Mucosa of descending colon (tissue), 3 donors: Measurements from ENCODE around the gene CITED1. TPM values are rescaled to one million over a fixed set of nuclear protein-coding genes. Genes with fewer than 3 reads are reported as not detected.
A peak's percentile ranks its signal among the peaks of the same experiment; 100 is the strongest.

Source experiments
- ATAC-seq: fragments of 200-7000 bp; cut with Tn5 transposase; one replicate; pipeline ENCODE4 v1.9.1; 2020; ENCODE audit warnings: mild to moderate bottlenecking, moderate library complexity
- DNase-seq, 3 donors: peaks; one replicate each; pipeline ENCODE4 v3.0.0-alpha.2; 2020
- H3K36me3 ChIP-seq: fragments of 200-600 bp; one replicate; pipeline ENCODE4 v1.8.0; 2021; ENCODE audit warnings: low read depth, mild to moderate bottlenecking
- H3K4me1 ChIP-seq: fragments of 200-600 bp; one replicate; pipeline ENCODE4 v1.8.0; 2021; ENCODE audit warnings: low read depth, mild to moderate bottlenecking
- H3K4me3 ChIP-seq: fragments of 200-600 bp; one replicate; pipeline ENCODE4 v1.8.0; 2021; ENCODE audit warnings: mild to moderate bottlenecking
- H3K9me3 ChIP-seq: fragments of 200-600 bp; one replicate; pipeline ENCODE4 v1.8.0; 2021; ENCODE audit warnings: mild to moderate bottlenecking
- CTCF ChIP-seq: fragments of 200-600 bp; IDR thresholded peaks from one replicate; pipeline ENCODE4 v1.8.0; 2022; ENCODE audit warnings: antibody characterized with exemption, mild to moderate bottlenecking
- intact Hi-C, 2 donors: fragments of 100-400 bp; cut with DNase I in 1 of 2; cut with micrococcal nuclease in 1 of 2; formaldehyde crosslinking; loops; one replicate each; pipeline versions ENCODE4 v1.11.0 to v1.11.1; 2022; cut with DNase I, micrococcal nuclease
- total RNA-seq, 3 donors: library from RNA; stranded (reverse); fragmentation: NEBNext Ultra II Directional in 2 of 3; extraction: Animal tissue kit (Norgen Biotek cat#: 25700) in 2 of 3; gene quantifications; one replicate each; pipeline versions ENCODE4 v1.2.1 to v1.2.4, GENCODE V29; 2021 to 2023
- donor health status: DM: no; HTN: no; CAD: no; lungs with moderate emphysema.
- donor health status: DM: no; HTN: no; CAD: no.
- donor health status: DM: no; HTN: yes; CAD: no.

The CITED1 gene
- total RNA-seq, 3 donors from 2014 or later = 0.67 to 0.70 TPM; not detected in 1

GRCh38 chrX:72347366-72347765 lies 41.7 kb upstream of the CITED1 start:
- no peak overlapping the region for H3K4me3 ChIP-seq
- no peaks in the 10 kb centered on the region for H3K4me1 ChIP-seq
- DNase-seq = no peak
- no peaks in the 10 kb centered on the region for H3K9me3 ChIP-seq
- ATAC-seq = no peak
- intact Hi-C loops = no loop called here
- TF ChIP-seq CTCF = no peak
- no peaks in the 10 kb centered on the region for H3K36me3 ChIP-seq

GRCh38 chrX:72346302-72346949 lies 40.7 kb upstream of the CITED1 start:
- Histone ChIP-seq H3K9me3 (no peaks in the 10 kb centered on the region), H3K4me3 (no peak overlapping the region), H3K36me3 (no peaks in the 10 kb centered on the region), H3K4me1 (no peaks in the 10 kb centered on the region)
- DNase-seq (no peak), ATAC-seq (no peak)
- intact Hi-C loops = no loop called here
- TF ChIP-seq CTCF = no peak

GRCh38 chrX:72340626-72341025 lies 34.9 kb upstream of the CITED1 start:
- no peaks in the 10 kb centered on the region for H3K4me1 ChIP-seq
- ATAC-seq (peak; percentile 17), DNase-seq (peak in 1 of 3 donors; percentile 17)
- TF ChIP-seq CTCF = no peak
- H3K9me3 ChIP-seq = no peaks in the 10 kb centered on the region
- intact Hi-C loops = no loop called here
- no peak overlapping the region for H3K4me3 ChIP-seq
- H3K36me3 ChIP-seq = no peaks in the 10 kb centered on the region

- Histone ChIP-seq H3K4me1 (no peaks in the 10 kb centered on the region), H3K9me3 (no peaks in the 10 kb centered on the region), H3K36me3 (no peaks in the 10 kb centered on the region), H3K4me3 (no peak overlapping the region)
- TF ChIP-seq CTCF = no peak
- ATAC-seq (no peak), DNase-seq (no peak)
- intact Hi-C loops = no loop called here
These were observed 34.3 kb upstream of the CITED1 start for GRCh38 chrX:72340041-72340440.

- DNase-seq (no peak), ATAC-seq (no peak)
- TF ChIP-seq CTCF = no peak
- Histone ChIP-seq H3K4me1 (no peaks in the 10 kb centered on the region), H3K4me3 (no peak overlapping the region), H3K36me3 (no peaks in the 10 kb centered on the region), H3K9me3 (no peaks in the 10 kb centered on the region)
- intact Hi-C loops = no loop called here
These were observed 24.4 kb upstream of the CITED1 start for GRCh38 chrX:72330131-72330530.
